Measurements from ENCODE around the gene S100A16.

- TF ChIP-seq CREM (CRISPR knock-in tag; IDR thresholded peaks at IDR 0.05): no peak
- no peak for TF ChIP-seq CTCF (IDR thresholded peaks at IDR 0.05)
- no peak for TF ChIP-seq GABPB1 (CRISPR knock-in tag; IDR thresholded peaks at IDR 0.05)
- TF ChIP-seq CBFB (CRISPR knock-in tag; IDR thresholded peaks at IDR 0.05; ENCODE audit: low read depth): no peak
- TF ChIP-seq E2F5 (CRISPR knock-in tag; IDR thresholded peaks at IDR 0.05): no peak
- no peak for TF ChIP-seq ESRRA (CRISPR knock-in tag; IDR thresholded peaks at IDR 0.05; ENCODE audit: borderline replicate concordance)
- TF ChIP-seq, protein P1, sequence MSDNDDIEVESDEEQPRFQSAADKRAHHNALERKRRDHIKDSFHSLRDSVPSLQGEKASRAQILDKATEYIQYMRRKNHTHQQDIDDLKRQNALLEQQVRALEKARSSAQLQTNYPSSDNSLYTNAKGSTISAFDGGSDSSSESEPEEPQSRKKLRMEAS (CRISPR knock-in tag; IDR thresholded peaks at IDR 0.05): no peak
- TF ChIP-seq STAT6 (CRISPR knock-in tag; conservative IDR thresholded peaks at IDR 0.05; ENCODE audit: low read depth): no peak
- no peak for TF ChIP-seq NFYB (CRISPR knock-in tag; conservative IDR thresholded peaks at IDR 0.05; ENCODE audit: low read depth)
- TF ChIP-seq, protein P2, sequence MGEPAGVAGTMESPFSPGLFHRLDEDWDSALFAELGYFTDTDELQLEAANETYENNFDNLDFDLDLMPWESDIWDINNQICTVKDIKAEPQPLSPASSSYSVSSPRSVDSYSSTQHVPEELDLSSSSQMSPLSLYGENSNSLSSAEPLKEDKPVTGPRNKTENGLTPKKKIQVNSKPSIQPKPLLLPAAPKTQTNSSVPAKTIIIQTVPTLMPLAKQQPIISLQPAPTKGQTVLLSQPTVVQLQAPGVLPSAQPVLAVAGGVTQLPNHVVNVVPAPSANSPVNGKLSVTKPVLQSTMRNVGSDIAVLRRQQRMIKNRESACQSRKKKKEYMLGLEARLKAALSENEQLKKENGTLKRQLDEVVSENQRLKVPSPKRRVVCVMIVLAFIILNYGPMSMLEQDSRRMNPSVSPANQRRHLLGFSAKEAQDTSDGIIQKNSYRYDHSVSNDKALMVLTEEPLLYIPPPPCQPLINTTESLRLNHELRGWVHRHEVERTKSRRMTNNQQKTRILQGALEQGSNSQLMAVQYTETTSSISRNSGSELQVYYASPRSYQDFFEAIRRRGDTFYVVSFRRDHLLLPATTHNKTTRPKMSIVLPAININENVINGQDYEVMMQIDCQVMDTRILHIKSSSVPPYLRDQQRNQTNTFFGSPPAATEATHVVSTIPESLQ (CRISPR knock-in tag; IDR thresholded peaks at IDR 0.05): no peak
- TF ChIP-seq CDX4 (CRISPR knock-in tag; IDR thresholded peaks at IDR 0.05; ENCODE audit: borderline replicate concordance): no peak
- TF ChIP-seq NR3C1 (CRISPR knock-in tag; conservative IDR thresholded peaks at IDR 0.05; ENCODE audit: low read depth): no peak
Observed at GRCh38 chr1:153611356-153611755, 1.6 kb downstream of the S100A16 start.

Measured in WTC11 (cell line).